ENCODE data around the gene THSD4.

Gene THSD4

GRCh38 chr15:71435552-71435951 is 320.3 kb downstream of the THSD4 start:
- Histone ChIP-seq H2AFZ (ENCODE audit: low read length) (no peak overlapping the region), H4K20me1 (ENCODE audit: insufficient read depth, low read length) (no peaks in the 10 kb centered on the region)
- TF ChIP-seq CTCF (IDR thresholded peaks at IDR 0.05; ENCODE audit: low read length) (no peak), EZH2phosphoT487 (IDR thresholded peaks at IDR 0.05; ENCODE audit: low read length) (no peak), EZH2 (optimal IDR thresholded peaks at IDR 0.05; ENCODE audit: low read depth, low read length) (no peak)

GRCh38 chr15:71436854-71437253 is 321.6 kb downstream of the THSD4 start:
- Histone ChIP-seq H3K4me2 (ENCODE audit: low read depth, low read length) (no peak overlapping the region), H3K27me3 (replicated peaks; ENCODE audit: insufficient read depth, low read length) (no peaks in the 10 kb centered on the region), H3K79me2 (ENCODE audit: low read length) (no peaks in the 10 kb centered on the region), H3K9me3 (replicated peaks; ENCODE audit: insufficient read depth, low read length) (no peaks in the 10 kb centered on the region), H3K4me3 (ENCODE audit: low read length) (no peak overlapping the region), H3K9ac (ENCODE audit: low read length) (no peak overlapping the region), H3F3A (ENCODE audit: insufficient read depth, low read length) (no peaks in the 10 kb centered on the region), H2AFZ (ENCODE audit: low read length) (no peak overlapping the region), H3K27ac (ENCODE audit: low read length) (no peak overlapping the region), H3K9me2 (replicated peaks; ENCODE audit: insufficient read depth, low read length) (no peaks in the 10 kb centered on the region), H4K20me1 (ENCODE audit: insufficient read depth, low read length) (no peaks in the 10 kb centered on the region), H3K36me3 (replicated peaks; ENCODE audit: insufficient read depth, low read length) (no peaks in the 10 kb centered on the region), H3K4me1 (ENCODE audit: low read length) (no peaks in the 10 kb centered on the region)
- DNase-seq: no peak
- TF ChIP-seq EZH2phosphoT487 (IDR thresholded peaks at IDR 0.05; ENCODE audit: low read length): no peak
- TF ChIP-seq EZH2 (optimal IDR thresholded peaks at IDR 0.05; ENCODE audit: low read depth, low read length): no peak
- TF ChIP-seq CTCF (IDR thresholded peaks at IDR 0.05; ENCODE audit: low read length): no peak

More at GRCh38 chr15:71435552-71435951, 320.3 kb downstream of the THSD4 start:
- H3K36me3 ChIP-seq (replicated peaks; ENCODE audit: insufficient read depth, low read length): no peaks in the 10 kb centered on the region
- H3K4me2 ChIP-seq (ENCODE audit: low read depth, low read length): no peak overlapping the region
- H3K4me3 ChIP-seq (ENCODE audit: low read length): no peak overlapping the region
- no peak for DNase-seq
- no peak overlapping the region for H3K9ac ChIP-seq (ENCODE audit: low read length)
- H3K4me1 ChIP-seq (ENCODE audit: low read length): no peaks in the 10 kb centered on the region
- no peaks in the 10 kb centered on the region for H3F3A ChIP-seq (ENCODE audit: insufficient read depth, low read length)
- H3K27ac ChIP-seq (ENCODE audit: low read length): no peak overlapping the region
- no peaks in the 10 kb centered on the region for H3K79me2 ChIP-seq (ENCODE audit: low read length)
- no peaks in the 10 kb centered on the region for H3K27me3 ChIP-seq (replicated peaks; ENCODE audit: insufficient read depth, low read length)
- no peaks in the 10 kb centered on the region for H3K9me3 ChIP-seq (replicated peaks; ENCODE audit: insufficient read depth, low read length)
- no peaks in the 10 kb centered on the region for H3K9me2 ChIP-seq (replicated peaks; ENCODE audit: insufficient read depth, low read length)

GRCh38 chr15:71437404-71437803 is 322.1 kb downstream of the THSD4 start:
- H3K27ac ChIP-seq (ENCODE audit: low read length): no peak overlapping the region
- H4K20me1 ChIP-seq (ENCODE audit: insufficient read depth, low read length): no peaks in the 10 kb centered on the region
- no peak for TF ChIP-seq CTCF (IDR thresholded peaks at IDR 0.05; ENCODE audit: low read length)
- H3K9ac ChIP-seq (ENCODE audit: low read length): no peak overlapping the region
- no peaks in the 10 kb centered on the region for H3K9me3 ChIP-seq (replicated peaks; ENCODE audit: insufficient read depth, low read length)
- no peaks in the 10 kb centered on the region for H3K79me2 ChIP-seq (ENCODE audit: low read length)
- no peaks in the 10 kb centered on the region for H3K4me1 ChIP-seq (ENCODE audit: low read length)
- DNase-seq: no peak
- no peak overlapping the region for H3K4me3 ChIP-seq (ENCODE audit: low read length)
- H2AFZ ChIP-seq (ENCODE audit: low read length): no peak overlapping the region
- no peaks in the 10 kb centered on the region for H3K9me2 ChIP-seq (replicated peaks; ENCODE audit: insufficient read depth, low read length)
- H3K4me2 ChIP-seq (ENCODE audit: low read depth, low read length): no peak overlapping the region
- H3F3A ChIP-seq (ENCODE audit: insufficient read depth, low read length): no peaks in the 10 kb centered on the region
- H3K27me3 ChIP-seq (replicated peaks; ENCODE audit: insufficient read depth, low read length): no peaks in the 10 kb centered on the region
- no peaks in the 10 kb centered on the region for H3K36me3 ChIP-seq (replicated peaks; ENCODE audit: insufficient read depth, low read length)

All from MM.1S (cell line).